HG02938 (cell line): ENCODE results near the gene RAB21.
"Not testable (repeated sequence)": the region's sequence is repeated elsewhere in the genome, so short reads cannot be mapped to it uniquely, and the experiment has no call there.

Source experiments
- ATAC-seq: cut with Tn5 transposase; IDR thresholded peaks from one replicate; pipeline ENCODE4 v1.9.1; 2021; ENCODE audit warnings: mild to moderate bottlenecking, moderate library complexity; ENCODE audit not compliant: unreplicated experiment

The RAB21 gene

GRCh38 chr12:71792599-71792998 lies 37.9 kb downstream of the RAB21 start:
- ATAC-seq: no peak

- ATAC-seq: no peak
These were observed 41.2 kb downstream of the RAB21 start for GRCh38 chr12:71795901-71796300.

- no peak for ATAC-seq
These were observed 42.9 kb downstream of the RAB21 start for GRCh38 chr12:71797531-71797930.

GRCh38 chr12:71799106-71799505 lies 44.4 kb downstream of the RAB21 start:
- ATAC-seq: no peak

- ATAC-seq: no peak
These were observed 45.5 kb downstream of the RAB21 start for GRCh38 chr12:71800177-71800576.

GRCh38 chr12:71804505-71804904 lies 49.8 kb downstream of the RAB21 start:
- ATAC-seq: no peak

GRCh38 chr12:71810921-71811320 lies 56.3 kb downstream of the RAB21 start:
- ATAC-seq: no peak

- ATAC-seq: not testable (repeated sequence)
These were observed 60.6 kb downstream of the RAB21 start for GRCh38 chr12:71815242-71815641.

- ATAC-seq: not testable (repeated sequence)
These were observed 67.4 kb downstream of the RAB21 start for GRCh38 chr12:71822088-71822487.

GRCh38 chr12:71828813-71829212 lies 74.2 kb downstream of the RAB21 start:
- no peak for ATAC-seq

- ATAC-seq: no peak
These were observed 82.7 kb downstream of the RAB21 start for GRCh38 chr12:71837356-71837755.

- ATAC-seq: no peak
These were observed 83.6 kb downstream of the RAB21 start for GRCh38 chr12:71838231-71838630.

- ATAC-seq: no peak
These were observed 84.0 kb downstream of the RAB21 start for GRCh38 chr12:71838676-71839075.

GRCh38 chr12:71840231-71840847 lies 85.7 kb downstream of the RAB21 start:
- ATAC-seq: no peak

GRCh38 chr12:71846322-71846940 lies 91.8 kb downstream of the RAB21 start:
- peak; percentile 59 for ATAC-seq

- peak; percentile 62 for ATAC-seq
These were observed 93.5 kb downstream of the RAB21 start for GRCh38 chr12:71848212-71848611.

GRCh38 chr12:71849109-71849851 lies 94.6 kb downstream of the RAB21 start:
- no peak for ATAC-seq
